Bronchial smooth muscle cell (primary cell): ENCODE measurements around the gene RLBP1. TPM values are rescaled to one million over a fixed set of nuclear protein-coding genes. Genes with fewer than 3 reads are reported as not detected.

Experiments used
- total RNA-seq: library from RNA; depleted of rRNA; stranded (reverse); fragments of >200 nt; gene quantifications from 2 replicates; pipeline ENCODE4 v1.2.1, GENCODE V29; 2014

The RLBP1 gene
- not detected in 2 replicates for total RNA-seq

DNA sequence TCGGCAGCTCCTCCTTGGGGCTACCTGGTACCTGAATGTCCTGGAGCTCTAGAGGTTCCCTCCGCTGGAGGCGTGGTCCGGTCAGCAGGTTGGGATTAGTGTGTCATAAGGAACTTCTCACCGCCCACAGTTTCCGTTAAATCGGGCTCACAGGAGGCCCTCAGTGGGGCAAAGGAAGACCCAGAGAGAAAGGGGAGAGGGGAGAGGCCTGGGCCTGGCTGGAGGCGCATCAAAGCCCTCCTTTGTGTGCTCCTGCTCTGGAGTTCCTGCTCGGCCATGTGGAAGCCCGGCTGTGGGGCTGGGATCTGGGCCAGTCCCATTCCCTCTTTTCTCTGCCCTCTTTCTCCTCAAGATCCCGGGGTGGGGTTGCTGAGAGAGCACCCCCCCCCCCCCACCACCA is at the start of gene RLBP1:
RLBP1 (minus strand) TSS at position 37 of the 400 bp plus-strand sequence. CDS start 2,604 bp downstream, outside the sequence.

DNA sequence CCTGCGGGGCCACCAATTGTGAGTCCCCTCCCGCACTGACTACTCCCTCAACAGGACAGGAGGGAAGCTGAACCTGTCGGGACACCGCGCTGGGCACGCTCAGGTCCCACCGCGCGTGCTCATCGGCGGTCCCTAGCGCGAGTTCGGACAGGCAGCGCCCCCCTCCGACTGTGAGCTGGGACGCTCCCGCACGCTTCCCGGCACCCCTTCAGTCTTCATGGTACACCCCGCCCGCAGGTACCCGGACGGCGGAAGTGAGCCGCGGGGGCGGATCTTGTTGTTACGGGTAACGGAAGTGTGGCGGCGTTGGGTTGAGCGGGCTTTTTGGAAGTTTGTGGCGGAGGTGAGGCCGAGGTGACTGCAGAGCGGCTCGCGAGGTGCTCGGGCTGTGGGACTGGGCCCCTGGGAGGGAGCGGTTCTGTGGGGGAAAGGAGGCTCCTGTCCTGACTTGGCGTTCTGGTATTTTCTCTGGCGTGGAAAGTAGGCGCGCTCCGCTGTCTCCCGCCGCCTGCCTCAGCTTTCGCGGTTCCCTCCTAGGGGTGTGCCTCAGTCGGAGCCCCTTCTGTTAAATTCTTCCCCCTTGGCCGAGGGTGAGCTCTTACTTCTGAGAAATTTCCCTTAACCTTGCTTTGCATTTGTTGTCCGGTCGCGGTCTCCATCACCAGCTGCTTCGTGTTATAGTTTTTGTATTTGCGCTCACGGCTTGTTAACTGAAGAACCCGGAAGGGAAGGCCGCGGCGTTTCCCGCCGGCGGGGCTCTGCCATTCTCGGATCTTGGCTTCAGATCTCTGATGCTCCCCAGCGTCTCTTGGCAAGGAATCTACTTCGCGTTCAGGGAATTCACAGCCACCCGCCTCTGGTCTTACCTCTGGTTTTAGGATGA is 22.6 kb upstream of the RLBP1 start, which contains the start of gene FANCI:
FANCI (plus strand) TSS at position 289 of the 883 bp plus-strand sequence. CDS start 3,669 bp downstream, outside the sequence.

Other genes with a start within 250 kb of the RLBP1 start
- gene ABHD2, start 133.1 kb downstream of the RLBP1 start, total RNA-seq: 39.6 and 86.7 TPM in 2 replicates
- gene FANCI, start 22.4 kb upstream of the RLBP1 start, total RNA-seq: 4.2 and 8.0 TPM in 2 replicates
- gene POLG, start 113.2 kb upstream of the RLBP1 start, total RNA-seq: 37.7 and 40.5 TPM in 2 replicates